ENCODE results near the gene IGF2.

Gene IGF2

DNA sequence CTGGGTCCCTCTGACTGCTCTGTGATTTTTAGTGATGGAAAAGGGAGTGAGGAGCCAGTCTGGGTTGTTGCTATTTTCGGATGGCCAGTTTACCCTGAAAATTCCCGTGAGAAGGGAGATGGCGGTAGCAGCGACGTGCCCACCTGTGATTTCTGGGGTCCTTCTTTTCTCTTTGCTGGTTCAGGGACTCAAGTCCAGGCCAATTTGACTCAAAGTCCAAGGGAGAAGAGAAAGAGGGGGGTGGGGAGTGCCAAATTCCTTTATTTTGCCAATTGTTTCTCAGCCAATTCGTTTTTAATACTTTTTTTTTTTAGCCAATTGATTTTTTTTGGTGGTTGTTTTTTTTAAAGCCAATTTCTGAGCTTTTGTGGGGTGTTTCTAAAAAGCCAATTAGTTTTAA, 6.9 kb downstream of the IGF2 start:
- H3K4me3 ChIP-seq (ENCODE audit: low read depth, low read length): no peak overlapping the region
- no peak for DNase-seq (ENCODE audit: low read depth)
- TF ChIP-seq, protein P1, sequence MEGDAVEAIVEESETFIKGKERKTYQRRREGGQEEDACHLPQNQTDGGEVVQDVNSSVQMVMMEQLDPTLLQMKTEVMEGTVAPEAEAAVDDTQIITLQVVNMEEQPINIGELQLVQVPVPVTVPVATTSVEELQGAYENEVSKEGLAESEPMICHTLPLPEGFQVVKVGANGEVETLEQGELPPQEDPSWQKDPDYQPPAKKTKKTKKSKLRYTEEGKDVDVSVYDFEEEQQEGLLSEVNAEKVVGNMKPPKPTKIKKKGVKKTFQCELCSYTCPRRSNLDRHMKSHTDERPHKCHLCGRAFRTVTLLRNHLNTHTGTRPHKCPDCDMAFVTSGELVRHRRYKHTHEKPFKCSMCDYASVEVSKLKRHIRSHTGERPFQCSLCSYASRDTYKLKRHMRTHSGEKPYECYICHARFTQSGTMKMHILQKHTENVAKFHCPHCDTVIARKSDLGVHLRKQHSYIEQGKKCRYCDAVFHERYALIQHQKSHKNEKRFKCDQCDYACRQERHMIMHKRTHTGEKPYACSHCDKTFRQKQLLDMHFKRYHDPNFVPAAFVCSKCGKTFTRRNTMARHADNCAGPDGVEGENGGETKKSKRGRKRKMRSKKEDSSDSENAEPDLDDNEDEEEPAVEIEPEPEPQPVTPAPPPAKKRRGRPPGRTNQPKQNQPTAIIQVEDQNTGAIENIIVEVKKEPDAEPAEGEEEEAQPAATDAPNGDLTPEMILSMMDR (IDR thresholded peaks at IDR 0.05; ENCODE audit: low read depth, low read length, missing control alignments): no peak

DNA sequence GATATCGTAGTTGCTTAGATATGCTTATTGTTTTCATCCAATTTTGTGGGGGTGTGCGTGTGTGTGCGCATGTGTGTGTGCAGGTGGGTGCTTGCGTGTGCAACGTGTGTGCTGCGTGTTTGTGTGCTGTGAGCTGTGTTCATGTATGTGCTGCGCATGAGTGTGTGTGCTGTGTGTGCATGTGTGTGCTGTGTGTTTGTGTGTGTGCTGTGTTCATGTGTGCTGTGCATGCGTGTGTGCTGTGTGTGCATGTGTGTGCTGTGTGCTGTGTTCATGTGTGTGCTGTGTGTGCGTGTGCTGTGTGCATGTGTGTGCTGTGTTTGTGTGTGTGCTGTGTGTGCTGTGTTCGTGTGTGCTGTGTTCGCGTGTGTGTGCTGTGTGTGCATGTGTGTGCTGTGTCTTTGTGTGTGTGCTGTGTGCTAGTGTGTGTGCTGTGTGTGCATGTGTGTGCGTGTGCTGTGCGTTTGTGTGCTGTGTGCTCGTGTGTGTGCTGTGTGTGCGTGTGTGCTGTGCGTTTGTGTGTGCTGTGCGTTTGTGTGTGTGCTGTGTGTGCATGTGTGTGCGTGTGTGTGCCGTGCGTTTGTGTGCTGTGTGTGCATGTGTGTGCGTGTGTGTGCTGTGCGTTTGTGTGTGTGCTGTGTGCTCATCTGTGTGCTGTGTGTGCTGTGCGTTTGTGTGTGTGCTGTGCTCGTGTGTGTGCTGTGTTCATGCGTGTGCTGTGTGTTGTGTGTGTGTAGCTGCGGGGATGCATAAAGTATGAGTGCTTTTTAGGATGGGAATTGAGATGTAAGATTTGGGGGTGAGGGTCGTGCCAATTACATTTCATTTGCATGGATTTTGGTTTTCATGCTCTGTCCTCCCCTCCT, 7.6 kb downstream of the IGF2 start:
- H3K4me3 ChIP-seq (ENCODE audit: low read depth, low read length): no peak overlapping the region
- DNase-seq (ENCODE audit: low read depth): no peak
- TF ChIP-seq, protein P1 (IDR thresholded peaks at IDR 0.05; ENCODE audit: low read depth, low read length, missing control alignments): no peak

DNA sequence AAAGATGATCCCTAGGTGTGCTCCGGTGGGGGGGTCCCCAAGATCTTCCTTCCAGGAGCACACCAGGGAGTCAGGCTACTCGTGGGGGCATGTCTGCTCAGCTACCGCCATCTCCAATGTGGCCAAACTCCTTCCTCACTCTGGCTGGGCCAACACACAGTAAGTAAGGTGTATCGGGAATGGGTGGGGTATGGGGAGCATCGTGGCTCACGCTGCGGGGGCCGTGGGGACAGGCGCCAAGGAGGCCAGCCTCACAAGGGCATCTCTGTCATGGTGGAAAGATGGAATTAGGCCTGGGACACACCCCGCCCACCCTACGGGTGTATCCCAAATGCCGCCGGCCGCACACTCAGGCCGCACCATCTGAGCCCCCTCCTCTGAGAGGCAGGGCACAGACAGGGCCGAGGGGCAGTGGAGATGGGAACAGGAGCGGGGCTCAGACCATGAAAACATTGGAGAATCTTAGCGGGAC, 8.3 kb downstream of the IGF2 start:
- DNase-seq (ENCODE audit: low read depth): no peak
- H3K4me3 ChIP-seq (ENCODE audit: low read depth, low read length): no peak overlapping the region
- TF ChIP-seq, protein P1 (IDR thresholded peaks at IDR 0.05; ENCODE audit: low read depth, low read length, missing control alignments): no peak

DNA sequence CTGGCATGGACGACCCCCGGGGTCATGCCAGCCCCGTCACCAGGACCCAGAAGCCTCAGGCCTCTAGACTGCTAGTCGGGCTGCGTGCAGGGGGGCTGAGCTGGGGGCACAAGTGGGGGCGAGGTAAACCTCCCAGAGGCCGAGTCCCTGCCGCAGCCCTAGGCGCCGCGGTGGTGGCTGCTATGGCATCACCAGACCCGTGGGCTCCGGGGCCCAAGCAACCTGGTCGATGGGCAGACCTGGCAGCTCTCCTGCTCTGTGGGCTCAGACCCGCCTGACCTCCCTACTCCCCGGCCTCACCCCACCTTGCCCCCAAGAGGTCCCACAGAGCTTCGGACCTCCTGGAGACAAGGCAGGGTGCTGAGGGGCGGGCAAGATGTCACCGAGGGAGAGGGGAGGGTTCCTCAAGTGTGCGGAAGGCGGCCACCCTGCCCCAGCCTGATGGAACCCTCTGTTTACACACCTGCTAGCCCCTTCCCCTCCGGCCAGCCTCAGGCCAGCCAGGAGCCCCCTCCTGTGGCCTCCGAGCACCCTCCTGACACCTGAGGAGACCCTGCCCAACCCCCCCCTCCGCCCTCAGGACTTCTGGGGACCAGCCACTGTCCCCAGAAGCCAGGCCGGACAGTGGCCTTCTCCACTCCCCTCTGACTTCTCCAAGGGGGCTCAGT, 9.4 kb downstream of the IGF2 start:
- no peak for DNase-seq (ENCODE audit: low read depth)
- TF ChIP-seq, protein P1 (IDR thresholded peaks at IDR 0.05; ENCODE audit: low read depth, low read length, missing control alignments): no peak
- H3K4me3 ChIP-seq (ENCODE audit: low read depth, low read length): no peak overlapping the region

DNA sequence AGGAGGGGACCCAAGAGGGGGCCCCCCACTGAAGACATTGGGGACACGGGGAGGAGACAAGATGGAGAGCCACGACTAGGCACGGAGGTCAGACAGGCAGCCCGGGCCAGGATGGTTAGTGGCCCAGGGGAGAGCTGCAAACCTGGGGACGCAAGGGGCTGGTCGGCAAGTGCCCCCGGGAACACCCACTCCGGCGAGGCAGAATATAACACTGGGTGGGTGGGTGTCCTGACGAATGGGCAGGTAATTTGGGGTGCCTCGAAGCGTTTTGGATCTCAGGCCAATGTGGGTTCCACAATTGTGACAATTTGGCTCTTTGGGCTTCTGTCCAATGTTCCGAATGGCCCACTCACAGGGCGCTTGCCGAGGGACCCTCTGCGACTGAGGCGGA, 9.9 kb downstream of the IGF2 start:
- no peak for DNase-seq (ENCODE audit: low read depth)
- TF ChIP-seq, protein P1 (IDR thresholded peaks at IDR 0.05; ENCODE audit: low read depth, low read length, missing control alignments): no peak
- H3K4me3 ChIP-seq (ENCODE audit: low read depth, low read length): no peak overlapping the region

DNA sequence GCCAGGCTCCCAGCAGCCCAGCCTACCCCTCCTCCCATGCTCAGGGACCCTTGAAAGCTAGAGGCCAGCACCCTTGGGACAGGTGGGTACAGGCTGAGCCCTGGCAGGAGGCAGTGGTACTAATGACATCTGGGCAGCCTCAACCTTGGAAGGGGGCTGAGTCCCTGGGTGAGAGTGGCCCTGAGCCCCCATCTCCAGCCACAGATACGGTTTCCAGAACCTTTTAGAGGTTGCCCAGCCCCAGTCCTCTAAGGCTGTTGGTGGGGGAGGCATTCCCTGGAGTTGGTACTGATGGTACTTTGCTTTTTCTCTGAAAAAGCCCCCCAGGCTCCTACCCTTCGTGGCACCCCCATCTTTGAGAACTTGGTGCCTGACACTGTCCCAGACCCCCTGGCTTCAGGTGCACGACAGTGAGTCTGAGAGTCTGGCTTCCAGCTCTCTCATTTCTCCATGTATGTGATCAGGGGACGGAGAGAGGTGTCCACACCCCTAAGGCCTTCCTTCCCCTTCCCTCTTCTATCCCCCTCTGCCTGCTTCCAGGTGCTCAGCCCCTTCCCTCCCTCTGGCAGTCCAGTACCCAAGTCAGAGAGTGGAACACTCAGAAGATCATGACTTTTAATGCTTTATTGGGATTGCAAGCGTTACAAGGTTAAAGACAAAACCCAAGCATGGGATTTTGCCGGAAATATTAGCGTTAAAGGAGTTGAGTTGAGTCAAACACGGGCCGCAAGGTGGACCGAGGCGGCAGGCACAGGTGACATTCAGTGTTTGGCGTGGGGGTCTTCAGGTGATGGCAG, 10.5 kb downstream of the IGF2 start:
- TF ChIP-seq, protein P1 (IDR thresholded peaks at IDR 0.05; ENCODE audit: low read depth, low read length, missing control alignments): no peak
- no peak overlapping the region for H3K4me3 ChIP-seq (ENCODE audit: low read depth, low read length)

More for the DNA sequence above, 10.5 kb downstream of the IGF2 start:
- no peak for DNase-seq (ENCODE audit: low read depth)
